Keratinocyte (primary cell): ENCODE measurements around the gene SPRY1. TPM values are rescaled to one million over a fixed set of nuclear protein-coding genes. Genes with fewer than 3 reads are reported as not detected.

Source experiments
- DNase-seq: peaks from one replicate; pipeline ENCODE4 v3.0.0-alpha.2; 2011; ENCODE audit warnings: low read depth, missing footprints, low spot score
- FAIRE-seq: peaks from 2 replicates; lab custom pipeline; 2011; peaks lifted over from hg19 to GRCh38; lab: Jason Lieb, UNC
- H2AFZ ChIP-seq: 2 replicates; pipeline ENCODE4 v1.6.0; 2012; ENCODE audit warnings: low read length, control low read depth, inconsistent platforms; ENCODE audit not compliant: control insufficient read depth
- H3K27ac ChIP-seq: 2 replicates; pipeline ENCODE4 v1.5.1; 2011; ENCODE audit warnings: low read length; ENCODE audit not compliant: control insufficient read depth, insufficient read depth
- H3K27me3 ChIP-seq: 3 replicates; pipeline ENCODE4 v1.6.0; 2011; ENCODE audit warnings: low read length; ENCODE audit not compliant: control insufficient read depth, insufficient read depth; ENCODE audit errors: extremely low read depth
- H3K36me3 ChIP-seq, 2 experiments: 2 replicates in 1 of 2; 3 replicates in 1 of 2; pipeline ENCODE4 v1.5.1; 2011; ENCODE audit warnings: low read length in 2 of 2, mild to moderate bottlenecking in 1 of 2; ENCODE audit not compliant: control insufficient read depth in 2 of 2, insufficient read depth in 2 of 2; ENCODE audit errors: extremely low read depth in 1 of 2
- H3K4me1 ChIP-seq: 3 replicates; pipeline ENCODE4 v1.5.1; 2011; ENCODE audit warnings: low read length; ENCODE audit not compliant: control insufficient read depth, insufficient read depth; ENCODE audit errors: extremely low read depth
- H3K4me2 ChIP-seq: 3 replicates; pipeline ENCODE4 v1.6.0; 2011; ENCODE audit warnings: low read depth, low read length; ENCODE audit not compliant: control insufficient read depth, insufficient read depth; ENCODE audit errors: extremely low read depth
- H3K4me3 ChIP-seq, 3 experiments: fragments of 200-600 bp in 1 of 3; sonication (generic) in 1 of 3; 2 replicates in 2 of 3; 3 replicates in 1 of 3; pipeline ENCODE4 v1.5.1; 2011 to 2016; ENCODE audit warnings: low read length in 3 of 3, mild to moderate bottlenecking in 3 of 3, control low read depth in 2 of 3, inconsistent platforms in 1 of 3, low read depth in 1 of 3, mixed read lengths in 1 of 3, mixed run types in 1 of 3, moderate library complexity in 1 of 3; ENCODE audit not compliant: control insufficient read depth in 2 of 3, insufficient read depth in 2 of 3; ENCODE audit errors: extremely low read depth in 1 of 3
- H3K79me2 ChIP-seq: 2 replicates; pipeline ENCODE4 v1.6.0; 2012; ENCODE audit warnings: low read length; ENCODE audit not compliant: control insufficient read depth, insufficient read depth
- H3K9ac ChIP-seq: 3 replicates; pipeline ENCODE4 v1.6.0; 2011; ENCODE audit warnings: low read length; ENCODE audit not compliant: control insufficient read depth, insufficient read depth; ENCODE audit errors: extremely low read depth
- H3K9me1 ChIP-seq: 3 replicates; pipeline ENCODE4 v1.6.0; 2011; ENCODE audit warnings: low read length; ENCODE audit not compliant: control insufficient read depth, insufficient read depth; ENCODE audit errors: extremely low read depth
- H3K9me3 ChIP-seq: 2 replicates; pipeline ENCODE4 v1.5.1; 2012; ENCODE audit warnings: low read depth, low read length; ENCODE audit not compliant: control insufficient read depth
- H4K20me1 ChIP-seq: 3 replicates; pipeline ENCODE4 v1.6.0; 2011; ENCODE audit warnings: low read length; ENCODE audit not compliant: control insufficient read depth, insufficient read depth; ENCODE audit errors: extremely low read depth
- EZH2 ChIP-seq: IDR thresholded peaks from one replicate; pipeline ENCODE4 v1.6.1; 2012; ENCODE audit warnings: inconsistent platforms, mild to moderate bottlenecking, low read length, moderate library complexity
- dilution Hi-C: fragments of 300-500 bp; cut with MboI; formaldehyde crosslinking; loops from one replicate; pipeline ENCODE4 v1.7.0; 2020; ENCODE audit warnings: low sequenced_read_pairs; ENCODE audit not compliant: extremely low pct_ligation_motif_present
- polyA plus RNA-seq, 5 experiments: library from polyadenylated mRNA; depleted of rRNA in 3 of 5; stranded (reverse) in 3 of 5; stranded (forward) in 1 of 5; unstranded in 1 of 5; fragments of >200 nt; gene quantifications; 1 replicate in 1 of 5; 2 replicates in 3 of 5; 3 replicates in 1 of 5; pipeline versions ENCODE4 v1.2.1 to v1.2.3, GENCODE V29; 2011 to 2012; ENCODE audit warnings: missing spikeins in 2 of 5, low read depth in 1 of 5, low replicate concordance in 1 of 5
- TF ChIP-seq, protein P1 (sequence below), 3 experiments: IDR thresholded peaks in 1 of 3; conservative IDR thresholded peaks in 1 of 3; optimal IDR thresholded peaks in 1 of 3; 2 replicates in 2 of 3; 3 replicates in 1 of 3; pipeline versions ENCODE3 to v1.5.1; 2011; ENCODE audit warnings: low read length in 3 of 3, mild to moderate bottlenecking in 3 of 3, moderate library complexity in 2 of 3, control low read depth in 1 of 3, inconsistent platforms in 1 of 3; ENCODE audit not compliant: insufficient read depth in 2 of 3; ENCODE audit errors: extremely low read depth in 1 of 3

The SPRY1 gene
- polyA plus RNA-seq, 1 donor (not counting 4 experiments of a cell fraction or from before 2014, with no cell fraction given), result 3.6 TPM

DNA sequence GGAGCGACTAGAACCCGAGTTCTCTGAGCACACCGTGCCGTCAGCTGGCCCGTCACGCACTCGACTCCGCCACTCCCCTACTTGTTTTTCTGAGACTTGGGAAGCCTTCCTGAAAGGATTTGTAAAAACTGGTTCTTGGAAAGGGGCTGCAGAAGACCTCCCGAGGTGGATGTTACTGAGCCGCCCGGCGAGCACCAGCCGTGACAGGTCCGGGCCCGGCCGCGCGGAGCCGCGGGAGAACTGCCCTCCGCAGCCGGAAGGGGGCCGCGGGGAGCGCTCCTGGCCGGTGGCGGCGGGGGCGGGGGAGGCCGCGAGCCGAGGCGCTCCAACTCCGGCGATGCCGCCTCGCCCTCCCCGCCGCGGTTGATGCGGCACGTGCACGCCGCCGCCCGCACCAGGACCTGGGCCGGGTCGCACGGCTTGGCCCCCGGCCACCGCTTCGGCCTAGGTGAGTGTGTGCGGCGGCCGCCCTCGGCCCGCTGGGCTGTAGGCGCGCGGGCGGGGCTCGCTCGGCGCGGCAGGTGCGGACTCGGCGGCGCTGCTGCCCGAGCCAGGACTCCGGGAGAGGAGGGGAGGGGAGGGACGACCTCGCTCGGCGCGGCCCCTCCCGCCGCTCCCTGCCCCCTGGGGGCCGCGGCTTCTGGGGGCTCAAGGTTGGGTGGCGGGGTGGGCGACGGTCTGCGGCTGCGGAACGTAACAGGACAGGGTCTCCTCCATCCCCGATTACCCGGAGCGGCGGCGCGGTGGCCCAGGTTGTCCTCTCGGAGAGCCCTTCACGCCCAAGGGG, 1.7 kb downstream of the SPRY1 start:
- Histone ChIP-seq H3K4me3 (peak overlapping the region; percentile 65 to 87 (median 69)), H3K36me3 (peaks cover 0 to 6% of the 10 kb centered on the region in 2 experiments), H3K9me3 (no peaks in the 10 kb centered on the region), H3K4me2 (peak overlapping the region; percentile 64), H3K27ac (peak overlapping the region; percentile 78), H3K9ac (peak overlapping the region; percentile 83), H3K9me1 (no peaks in the 10 kb centered on the region), H4K20me1 (no peaks in the 10 kb centered on the region), H2AFZ (peak overlapping the region; percentile 88), H3K27me3 (no peaks in the 10 kb centered on the region), H3K79me2 (peaks cover 23% of the 10 kb centered on the region), H3K4me1 (peaks cover 12% of the 10 kb centered on the region)
- DNase-seq (no peak), FAIRE-seq (no peak)
- dilution Hi-C loops, result no loop called here
- no peak for TF ChIP-seq EZH2
- TF ChIP-seq, protein P1, sequence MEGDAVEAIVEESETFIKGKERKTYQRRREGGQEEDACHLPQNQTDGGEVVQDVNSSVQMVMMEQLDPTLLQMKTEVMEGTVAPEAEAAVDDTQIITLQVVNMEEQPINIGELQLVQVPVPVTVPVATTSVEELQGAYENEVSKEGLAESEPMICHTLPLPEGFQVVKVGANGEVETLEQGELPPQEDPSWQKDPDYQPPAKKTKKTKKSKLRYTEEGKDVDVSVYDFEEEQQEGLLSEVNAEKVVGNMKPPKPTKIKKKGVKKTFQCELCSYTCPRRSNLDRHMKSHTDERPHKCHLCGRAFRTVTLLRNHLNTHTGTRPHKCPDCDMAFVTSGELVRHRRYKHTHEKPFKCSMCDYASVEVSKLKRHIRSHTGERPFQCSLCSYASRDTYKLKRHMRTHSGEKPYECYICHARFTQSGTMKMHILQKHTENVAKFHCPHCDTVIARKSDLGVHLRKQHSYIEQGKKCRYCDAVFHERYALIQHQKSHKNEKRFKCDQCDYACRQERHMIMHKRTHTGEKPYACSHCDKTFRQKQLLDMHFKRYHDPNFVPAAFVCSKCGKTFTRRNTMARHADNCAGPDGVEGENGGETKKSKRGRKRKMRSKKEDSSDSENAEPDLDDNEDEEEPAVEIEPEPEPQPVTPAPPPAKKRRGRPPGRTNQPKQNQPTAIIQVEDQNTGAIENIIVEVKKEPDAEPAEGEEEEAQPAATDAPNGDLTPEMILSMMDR (optimal IDR thresholded peaks at IDR 0.05 in 1 of 3, IDR thresholded peaks at IDR 0.05 in 1 of 3, conservative IDR thresholded peaks at IDR 0.05 in 1 of 3; ENCODE audit: extremely low read depth in 1 of 3, insufficient read depth in 2 of 3, low read length in 3 of 3), result peak in 2 of 3 experiments; percentile 48 to 49

DNA sequence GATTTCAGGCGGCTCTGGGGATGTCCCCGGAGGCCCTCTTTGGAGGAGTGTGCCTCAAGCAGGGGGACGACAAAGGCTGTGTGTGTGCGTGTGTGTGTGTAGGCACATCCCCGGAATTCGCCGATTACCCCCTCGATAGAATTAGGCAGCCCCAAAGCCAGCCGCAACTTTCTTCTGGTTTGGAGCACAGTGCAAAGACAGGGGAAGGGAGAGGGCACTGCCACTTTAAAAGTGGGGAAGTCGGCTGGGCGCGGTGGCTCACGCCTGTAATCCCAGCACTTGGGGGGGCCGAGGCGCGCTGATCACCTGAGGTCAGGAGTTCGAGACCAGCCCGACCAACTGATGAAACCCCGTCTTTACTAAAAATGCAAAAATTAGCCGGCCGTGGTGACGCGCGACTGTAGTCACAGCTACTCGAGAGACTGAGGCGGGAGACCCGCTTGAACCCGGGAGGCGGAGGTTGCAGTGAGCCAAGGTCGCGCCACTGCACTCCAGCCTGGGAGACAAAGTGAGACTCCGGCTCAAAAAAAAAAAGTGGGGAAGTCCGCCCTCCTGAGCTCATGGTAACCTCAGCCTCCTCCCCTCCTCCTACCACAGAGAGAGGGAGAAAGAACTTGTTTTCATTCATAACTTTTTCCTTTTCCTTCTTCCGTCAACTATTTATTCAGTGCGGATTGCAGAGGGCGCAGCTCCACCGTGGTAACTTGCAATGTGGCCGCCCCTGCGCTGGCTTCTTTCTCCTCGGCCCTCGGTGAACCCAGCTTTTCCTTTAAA, 2.4 kb downstream of the SPRY1 start:
- Histone ChIP-seq H3K9ac (peak overlapping the region; percentile 83), H3K27me3 (no peaks in the 10 kb centered on the region), H4K20me1 (no peaks in the 10 kb centered on the region), H3K79me2 (peaks cover 25% of the 10 kb centered on the region), H3K27ac (peak overlapping the region; percentile 78), H3K4me3 (peak overlapping the region; percentile 65 to 87 (median 69)), H3K9me1 (no peaks in the 10 kb centered on the region), H3K4me1 (peaks cover 12% of the 10 kb centered on the region), H3K9me3 (no peaks in the 10 kb centered on the region), H2AFZ (peak overlapping the region; percentile 88), H3K36me3 (peaks cover 0 to 6% of the 10 kb centered on the region in 2 experiments), H3K4me2 (peak overlapping the region; percentile 64)
- dilution Hi-C loops, result no loop called here
- DNase-seq (no peak), FAIRE-seq (peak; percentile 69)
- TF ChIP-seq, protein P1 (optimal IDR thresholded peaks at IDR 0.05 in 1 of 3, IDR thresholded peaks at IDR 0.05 in 1 of 3, conservative IDR thresholded peaks at IDR 0.05 in 1 of 3; ENCODE audit: extremely low read depth in 1 of 3, insufficient read depth in 2 of 3, low read length in 3 of 3), result peak in 2 of 3 experiments; percentile 23 to 60
- no peak for TF ChIP-seq EZH2
